Stromal cell of bone marrow (primary cell): Measurements from ENCODE around the gene SLC34A3.

Source experiments
- DNase-seq: peaks from one replicate; pipeline ENCODE4 v3.0.0-alpha.2; 2012; ENCODE audit warnings: low read depth

SLC34A3 gene

GRCh38 chr9:137217276-137218211, 13.2 kb upstream of the SLC34A3 start:
- no peak for DNase-seq

- no peak for DNase-seq
Observed at GRCh38 chr9:137218212-137218753, 12.4 kb upstream of the SLC34A3 start.

GRCh38 chr9:137218754-137219271, 11.9 kb upstream of the SLC34A3 start:
- DNase-seq: no peak

GRCh38 chr9:137219757-137220316, 10.9 kb upstream of the SLC34A3 start:
- no peak for DNase-seq

- no peak for DNase-seq
Observed at GRCh38 chr9:137220317-137221094, 10.2 kb upstream of the SLC34A3 start.

GRCh38 chr9:137221095-137221505, 9.6 kb upstream of the SLC34A3 start:
- DNase-seq: no peak

- DNase-seq: no peak
Observed at GRCh38 chr9:137221506-137222111, 9.1 kb upstream of the SLC34A3 start.

GRCh38 chr9:137222190-137223077, 8.3 kb upstream of the SLC34A3 start, which contains the start of gene RNF208:
TSS of gene RNF208 (minus strand) at chr9:137222240. CDS start at chr9:137221212, 1,028 bp downstream.
- no peak for DNase-seq

- peak; percentile 97 for DNase-seq
Observed at GRCh38 chr9:137223078-137223970, 7.4 kb upstream of the SLC34A3 start.

GRCh38 chr9:137224830-137225694, 5.6 kb upstream of the SLC34A3 start, which contains the start of gene CYSRT1:
TSS of gene CYSRT1 (plus strand) at chr9:137225174. CDS start at chr9:137225622, 448 bp downstream.
- no peak for DNase-seq

- DNase-seq: no peak
Observed at GRCh38 chr9:137225699-137226331, 4.9 kb upstream of the SLC34A3 start.

- DNase-seq: no peak
Observed at GRCh38 chr9:137226338-137227053, 4.2 kb upstream of the SLC34A3 start.

- no peak for DNase-seq
Observed at GRCh38 chr9:137227054-137227852, 3.4 kb upstream of the SLC34A3 start, which contains the start of gene RNF224. TSS of gene RNF224 (plus strand) at chr9:137227502. CDS start at chr9:137228336, 834 bp downstream.

GRCh38 chr9:137227853-137228505, 2.7 kb upstream of the SLC34A3 start:
- no peak for DNase-seq

- DNase-seq: no peak
Observed at GRCh38 chr9:137228506-137228967, 2.2 kb upstream of the SLC34A3 start.
